ENCODE measurements around the gene SPCS2. TPM values are rescaled to one million over a fixed set of nuclear protein-coding genes. Genes with fewer than 3 reads are reported as not detected.

The SPCS2 gene
- polyA plus RNA-seq (58.2 to 207 TPM (median 104 TPM) in 3 replicates), polyA minus RNA-seq (13.7 to 35.3 TPM (median 18.7 TPM) in 3 replicates)
- polyA plus RNA-seq (2011; ENCODE audit: low read depth): 80.7 TPM
- polyA plus RNA-seq (2011; cell fraction: cytosol; rRNA removed): 42.6 and 85.1 TPM in 2 replicates
- 71.8 and 111 TPM in 2 replicates for polyA plus RNA-seq (2011; cell fraction: nucleus; rRNA removed)
- 67.2 and 97.0 TPM in 2 replicates for polyA plus RNA-seq (2012; ENCODE audit: low replicate concordance)
- polyA minus RNA-seq (2011; cell fraction: cytosol; rRNA and poly(A)+ RNA removed): 25.3 TPM
- polyA minus RNA-seq (2011; cell fraction: nucleus; rRNA and poly(A)+ RNA removed): 7.5 and 23.5 TPM in 2 replicates

DNA sequence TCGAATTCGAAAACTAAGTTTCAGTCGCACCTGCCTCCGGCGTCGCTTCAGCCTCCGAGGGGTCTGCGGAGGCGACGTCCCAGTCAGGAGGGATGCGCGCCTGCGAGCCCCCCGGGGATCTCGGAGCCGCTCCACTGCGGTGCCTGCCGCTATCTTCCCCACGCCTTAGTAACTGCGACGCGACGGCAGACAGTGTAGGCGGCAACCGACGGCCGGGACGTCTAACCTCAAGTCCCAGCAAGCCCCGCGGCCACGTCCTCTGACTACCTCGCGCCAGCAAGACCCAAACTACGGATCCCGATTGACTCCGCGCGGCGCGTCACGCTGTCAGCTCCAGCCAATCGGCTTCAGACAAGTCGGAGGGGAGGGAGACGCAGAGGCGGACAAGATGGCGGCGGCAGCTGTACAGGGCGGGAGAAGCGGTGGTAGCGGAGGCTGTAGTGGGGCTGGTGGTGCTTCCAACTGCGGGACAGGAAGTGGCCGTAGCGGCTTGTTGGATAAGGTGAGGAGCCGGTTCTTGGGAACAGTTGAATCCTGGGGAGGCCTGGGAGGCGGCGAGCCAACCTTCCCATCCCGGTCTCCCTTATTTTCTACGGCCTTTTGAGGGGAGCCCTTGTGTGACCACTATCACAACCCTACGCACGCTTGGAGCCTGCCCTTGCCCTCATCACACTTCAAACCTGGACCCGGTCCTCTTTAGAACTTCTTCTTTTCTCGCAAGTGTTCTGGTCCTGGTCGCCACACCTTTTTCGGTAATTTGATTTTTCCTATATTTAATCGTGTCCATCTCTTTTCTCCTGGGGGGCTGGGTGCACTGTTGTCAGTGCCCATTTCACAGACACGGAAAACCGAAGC lies at the start of gene SPCS2, which contains the start of gene XRRA1:
TSS of gene SPCS2 (plus strand) at position 369 of the 855 bp plus-strand sequence. CDS start at position 389, 20 bp downstream.
TSS of gene XRRA1 (minus strand) at position 194 of the 855 bp plus-strand sequence. CDS start 8,213 bp downstream, outside the sequence.
- Histone ChIP-seq H3K79me2 (ENCODE audit: control insufficient read depth, insufficient read depth, low read length) (peaks cover 56% of the 10 kb centered on the region), H3K36me3 (ENCODE audit: control insufficient read depth in 2 of 2, extremely low read depth in 1 of 2, insufficient read depth in 2 of 2, low read length in 2 of 2) (peaks cover 0 to 13% of the 10 kb centered on the region in 2 experiments), H3K4me1 (ENCODE audit: control insufficient read depth, extremely low read depth, insufficient read depth, low read length) (peaks cover 27% of the 10 kb centered on the region), H2AFZ (ENCODE audit: control insufficient read depth, low read length) (peak within 1 kb of the TSS; percentile 92), H4K20me1 (ENCODE audit: control insufficient read depth, extremely low read depth, insufficient read depth, low read length) (no peaks in the 10 kb centered on the region), H3K9me3 (ENCODE audit: control insufficient read depth, low read depth, low read length) (no peaks in the 10 kb centered on the region), H3K27me3 (ENCODE audit: control insufficient read depth, extremely low read depth, insufficient read depth, low read length) (no peaks in the 10 kb centered on the region), H3K4me2 (ENCODE audit: control insufficient read depth, extremely low read depth, insufficient read depth, low read depth, low read length) (peak within 1 kb of the TSS; percentile 90), H3K27ac (ENCODE audit: control insufficient read depth, insufficient read depth, low read length) (peak within 1 kb of the TSS; percentile 93), H3K9ac (ENCODE audit: control insufficient read depth, extremely low read depth, insufficient read depth, low read length) (peak within 1 kb of the TSS; percentile 96), H3K4me3 (ENCODE audit: control insufficient read depth in 2 of 3, extremely low read depth in 1 of 3, insufficient read depth in 2 of 3, low read depth in 1 of 3, low read length in 3 of 3) (peak within 1 kb of the TSS; percentile 91 to 98 (median 98)), H3K9me1 (ENCODE audit: control insufficient read depth, extremely low read depth, insufficient read depth, low read length) (no peaks in the 10 kb centered on the region)
- TF ChIP-seq, protein P1, sequence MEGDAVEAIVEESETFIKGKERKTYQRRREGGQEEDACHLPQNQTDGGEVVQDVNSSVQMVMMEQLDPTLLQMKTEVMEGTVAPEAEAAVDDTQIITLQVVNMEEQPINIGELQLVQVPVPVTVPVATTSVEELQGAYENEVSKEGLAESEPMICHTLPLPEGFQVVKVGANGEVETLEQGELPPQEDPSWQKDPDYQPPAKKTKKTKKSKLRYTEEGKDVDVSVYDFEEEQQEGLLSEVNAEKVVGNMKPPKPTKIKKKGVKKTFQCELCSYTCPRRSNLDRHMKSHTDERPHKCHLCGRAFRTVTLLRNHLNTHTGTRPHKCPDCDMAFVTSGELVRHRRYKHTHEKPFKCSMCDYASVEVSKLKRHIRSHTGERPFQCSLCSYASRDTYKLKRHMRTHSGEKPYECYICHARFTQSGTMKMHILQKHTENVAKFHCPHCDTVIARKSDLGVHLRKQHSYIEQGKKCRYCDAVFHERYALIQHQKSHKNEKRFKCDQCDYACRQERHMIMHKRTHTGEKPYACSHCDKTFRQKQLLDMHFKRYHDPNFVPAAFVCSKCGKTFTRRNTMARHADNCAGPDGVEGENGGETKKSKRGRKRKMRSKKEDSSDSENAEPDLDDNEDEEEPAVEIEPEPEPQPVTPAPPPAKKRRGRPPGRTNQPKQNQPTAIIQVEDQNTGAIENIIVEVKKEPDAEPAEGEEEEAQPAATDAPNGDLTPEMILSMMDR (optimal IDR thresholded peaks at IDR 0.05 in 1 of 3, IDR thresholded peaks at IDR 0.05 in 1 of 3, conservative IDR thresholded peaks at IDR 0.05 in 1 of 3; ENCODE audit: extremely low read depth in 1 of 3, insufficient read depth in 2 of 3, low read length in 3 of 3): no peak
- TF ChIP-seq EZH2 (IDR thresholded peaks at IDR 0.05; ENCODE audit: low read length): no peak
- FAIRE-seq (peak; percentile 73), DNase-seq (ENCODE audit: low read depth, low spot score) (peak; percentile 94)
- dilution Hi-C loops (cut with MboI; ENCODE audit: extremely low pct_ligation_motif_present, low sequenced_read_pairs): no loop called here

DNA sequence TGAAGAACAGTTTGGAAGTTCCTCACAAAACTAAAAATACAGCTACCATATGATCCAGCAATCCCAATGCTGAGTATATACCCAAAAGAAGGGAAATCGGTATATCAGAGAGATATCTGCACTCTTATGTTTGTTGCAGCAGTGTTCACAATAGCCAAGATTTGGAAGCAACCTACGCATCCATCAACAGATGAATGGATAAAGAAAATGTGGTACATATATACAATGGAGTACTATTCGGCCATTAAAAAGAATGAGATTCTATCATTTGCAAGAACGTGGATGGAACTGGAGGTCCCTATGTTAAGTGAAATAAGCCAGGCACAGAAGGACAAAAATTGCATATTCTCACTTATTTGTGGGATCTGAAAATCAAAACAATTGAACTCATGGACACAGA lies 46.7 kb upstream of the SPCS2 start:
- no peak overlapping the region for H3K4me2 ChIP-seq (ENCODE audit: control insufficient read depth, extremely low read depth, insufficient read depth, low read depth, low read length)
- no peak overlapping the region for H3K9ac ChIP-seq (ENCODE audit: control insufficient read depth, extremely low read depth, insufficient read depth, low read length)
- H3K27ac ChIP-seq (ENCODE audit: control insufficient read depth, insufficient read depth, low read length): no peak overlapping the region
- no peak for TF ChIP-seq EZH2 (IDR thresholded peaks at IDR 0.05; ENCODE audit: low read length)
- TF ChIP-seq, protein P1 (optimal IDR thresholded peaks at IDR 0.05 in 1 of 3, IDR thresholded peaks at IDR 0.05 in 1 of 3, conservative IDR thresholded peaks at IDR 0.05 in 1 of 3; ENCODE audit: extremely low read depth in 1 of 3, insufficient read depth in 2 of 3, low read length in 3 of 3): no peak
- peaks cover 0 to 2% of the 10 kb centered on the region in 2 experiments for H3K36me3 ChIP-seq (ENCODE audit: control insufficient read depth in 2 of 2, extremely low read depth in 1 of 2, insufficient read depth in 2 of 2, low read length in 2 of 2)
- H3K9me3 ChIP-seq (ENCODE audit: control insufficient read depth, low read depth, low read length): peaks cover 2% of the 10 kb centered on the region
- H3K9me1 ChIP-seq (ENCODE audit: control insufficient read depth, extremely low read depth, insufficient read depth, low read length): no peaks in the 10 kb centered on the region
- no peak overlapping the region for H2AFZ ChIP-seq (ENCODE audit: control insufficient read depth, low read length)
- no peak for FAIRE-seq
- no peaks in the 10 kb centered on the region for H3K4me1 ChIP-seq (ENCODE audit: control insufficient read depth, extremely low read depth, insufficient read depth, low read length)
- H3K4me3 ChIP-seq (ENCODE audit: control insufficient read depth in 2 of 3, extremely low read depth in 1 of 3, insufficient read depth in 2 of 3, low read depth in 1 of 3, low read length in 3 of 3): no peak overlapping the region
- H3K79me2 ChIP-seq (ENCODE audit: control insufficient read depth, insufficient read depth, low read length): no peaks in the 10 kb centered on the region
- no peaks in the 10 kb centered on the region for H4K20me1 ChIP-seq (ENCODE audit: control insufficient read depth, extremely low read depth, insufficient read depth, low read length)
- H3K27me3 ChIP-seq (ENCODE audit: control insufficient read depth, extremely low read depth, insufficient read depth, low read length): no peaks in the 10 kb centered on the region
- no peak for DNase-seq (ENCODE audit: low read depth, low spot score)
- dilution Hi-C loops (cut with MboI; ENCODE audit: extremely low pct_ligation_motif_present, low sequenced_read_pairs): no loop called here
